Heart left ventricle (tissue), 13 donors: ENCODE measurements around the gene BCLAF3.

Source experiments
- POLR2A ChIP-seq, 2 donors: fragments of 450-650 bp; IDR thresholded peaks; one replicate each; pipeline ENCODE4 v1.6.1; 2017; ENCODE audit warnings: antibody characterized with exemption in 2 of 2, mild to moderate bottlenecking in 2 of 2, moderate library complexity in 2 of 2
- TF ChIP-seq, protein P1 (sequence below), 12 donors: fragments of 200-600 bp; sonication (generic) in 4 of 12; IDR thresholded peaks; one replicate each; pipeline versions ENCODE4 v1.5.0 to v1.8.0; 2018 to 2022; ENCODE audit warnings: antibody characterized with exemption in 12 of 12, mild to moderate bottlenecking in 5 of 12
- donor health status: ischemic (EF 13 %, LVEDD 7.1; RV severe dilation, severe dysfunction).
- donor health status: DM: no; HTN: yes; CAD: no.
- donor health status: DM: no; HTN: no; CAD: no.
- donor health status: ischemic (EF 25% LVEDD 6.9; RV normal size, moderate dysfunction).
- donor health status: ischemic (EF 25% LVEDD 5.7; RV mildly dilated, moderate dysfunction).
- donor health status: ischemic (EF 35%, LVEDD 5.7; RV mildly dilated, moderate dysfunction).
- donor health status: nonischemic (EF 11% LVEDD 7.7; RV severe dilation, severe dysfunction).
- donor health status: DM: yes; HTN: yes; CAD: no.
- donor health status: PGD.
- donor health status: ischemic (EF 29% LVEDD 5.4; RV normal size, mild dysfunction).
- donor health status: nonischemic (EF 23%, LVEDD 6.1; RV moderate dilation, normal function).

DNA sequence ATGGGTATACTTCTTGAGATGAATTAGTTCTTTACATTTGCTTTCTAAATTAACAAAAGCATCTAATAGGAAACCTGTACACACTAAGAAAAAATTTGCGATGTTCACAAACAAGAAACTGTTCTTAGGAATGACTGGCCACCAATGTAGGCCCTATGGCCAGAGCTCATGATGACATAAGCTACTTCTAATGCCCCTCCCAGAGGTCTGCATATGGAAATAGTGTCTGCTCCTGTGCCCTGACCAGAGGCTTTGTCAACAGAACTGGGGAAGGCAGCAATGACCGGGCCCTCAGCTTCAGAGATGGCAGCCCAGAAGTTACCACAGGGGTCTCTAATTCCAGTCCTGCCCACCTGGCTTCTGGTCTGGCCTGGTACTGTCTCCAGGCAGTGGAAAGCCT is 15.0 kb upstream of the BCLAF3 start:
- TF ChIP-seq, protein P1, sequence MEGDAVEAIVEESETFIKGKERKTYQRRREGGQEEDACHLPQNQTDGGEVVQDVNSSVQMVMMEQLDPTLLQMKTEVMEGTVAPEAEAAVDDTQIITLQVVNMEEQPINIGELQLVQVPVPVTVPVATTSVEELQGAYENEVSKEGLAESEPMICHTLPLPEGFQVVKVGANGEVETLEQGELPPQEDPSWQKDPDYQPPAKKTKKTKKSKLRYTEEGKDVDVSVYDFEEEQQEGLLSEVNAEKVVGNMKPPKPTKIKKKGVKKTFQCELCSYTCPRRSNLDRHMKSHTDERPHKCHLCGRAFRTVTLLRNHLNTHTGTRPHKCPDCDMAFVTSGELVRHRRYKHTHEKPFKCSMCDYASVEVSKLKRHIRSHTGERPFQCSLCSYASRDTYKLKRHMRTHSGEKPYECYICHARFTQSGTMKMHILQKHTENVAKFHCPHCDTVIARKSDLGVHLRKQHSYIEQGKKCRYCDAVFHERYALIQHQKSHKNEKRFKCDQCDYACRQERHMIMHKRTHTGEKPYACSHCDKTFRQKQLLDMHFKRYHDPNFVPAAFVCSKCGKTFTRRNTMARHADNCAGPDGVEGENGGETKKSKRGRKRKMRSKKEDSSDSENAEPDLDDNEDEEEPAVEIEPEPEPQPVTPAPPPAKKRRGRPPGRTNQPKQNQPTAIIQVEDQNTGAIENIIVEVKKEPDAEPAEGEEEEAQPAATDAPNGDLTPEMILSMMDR (IDR thresholded peaks at IDR 0.05) = no peak
- no peak for TF ChIP-seq POLR2A (IDR thresholded peaks at IDR 0.05)
